RWPE2 (cell line): Measurements from ENCODE around the gene RBKS.
"Not testable (repeated sequence)": the region's sequence is repeated elsewhere in the genome, so short reads cannot be mapped to it uniquely, and the experiment has no call there.

Experiments
- ATAC-seq: fragments of 200-7000 bp; cut with Tn5 transposase; 3 replicates; pipeline ENCODE4 v1.9.1; 2021; ENCODE audit warnings: low read depth
- DNase-seq: peaks from one replicate; pipeline ENCODE4 v3.0.0-alpha.2; 2020; ENCODE audit warnings: low spot score
- H3K27ac ChIP-seq: fragments of 450-650 bp; 2 replicates; pipeline ENCODE4 v1.5.1; 2017; ENCODE audit warnings: mild to moderate bottlenecking; ENCODE audit not compliant: poor library complexity, severe bottlenecking
- H3K27me3 ChIP-seq: fragments of 250-450 bp; sonication (Bioruptor Pico); 2 replicates; pipeline ENCODE4 v1.5.1; 2021; ENCODE audit warnings: mild to moderate bottlenecking, moderate library complexity; ENCODE audit not compliant: insufficient read depth, poor library complexity, severe bottlenecking
- H3K36me3 ChIP-seq: fragments of 250-450 bp; sonication (Bioruptor Pico); 2 replicates; pipeline ENCODE4 v1.5.1; 2020; ENCODE audit warnings: low read depth, mild to moderate bottlenecking, moderate library complexity
- H3K4me1 ChIP-seq: fragments of 250-450 bp; sonication (Bioruptor Pico); 2 replicates; pipeline ENCODE4 v1.5.1; 2021; ENCODE audit warnings: mild to moderate bottlenecking, moderate library complexity; ENCODE audit not compliant: insufficient read depth, poor library complexity, severe bottlenecking
- H3K4me3 ChIP-seq: fragments of 250-450 bp; sonication (Bioruptor Pico); 2 replicates; pipeline ENCODE4 v1.5.1; 2021; ENCODE audit warnings: mild to moderate bottlenecking, moderate library complexity; ENCODE audit not compliant: severe bottlenecking
- H3K9me3 ChIP-seq: fragments of 250-450 bp; sonication (Bioruptor Pico); 2 replicates; pipeline ENCODE4 v1.5.1; 2021; ENCODE audit warnings: mild to moderate bottlenecking, moderate library complexity; ENCODE audit not compliant: severe bottlenecking
- TF ChIP-seq, protein P1 (sequence below): fragments of 450-650 bp; IDR thresholded peaks from one replicate; pipeline ENCODE4 v1.5.1; 2017; ENCODE audit warnings: mild to moderate bottlenecking, moderate library complexity; ENCODE audit not compliant: poor library complexity, severe bottlenecking

RBKS gene

GRCh38 chr2:27887111-27887510 is 3.1 kb downstream of the RBKS start:
- peaks cover 30% of the 10 kb centered on the region for H3K4me1 ChIP-seq
- TF ChIP-seq, protein P1, sequence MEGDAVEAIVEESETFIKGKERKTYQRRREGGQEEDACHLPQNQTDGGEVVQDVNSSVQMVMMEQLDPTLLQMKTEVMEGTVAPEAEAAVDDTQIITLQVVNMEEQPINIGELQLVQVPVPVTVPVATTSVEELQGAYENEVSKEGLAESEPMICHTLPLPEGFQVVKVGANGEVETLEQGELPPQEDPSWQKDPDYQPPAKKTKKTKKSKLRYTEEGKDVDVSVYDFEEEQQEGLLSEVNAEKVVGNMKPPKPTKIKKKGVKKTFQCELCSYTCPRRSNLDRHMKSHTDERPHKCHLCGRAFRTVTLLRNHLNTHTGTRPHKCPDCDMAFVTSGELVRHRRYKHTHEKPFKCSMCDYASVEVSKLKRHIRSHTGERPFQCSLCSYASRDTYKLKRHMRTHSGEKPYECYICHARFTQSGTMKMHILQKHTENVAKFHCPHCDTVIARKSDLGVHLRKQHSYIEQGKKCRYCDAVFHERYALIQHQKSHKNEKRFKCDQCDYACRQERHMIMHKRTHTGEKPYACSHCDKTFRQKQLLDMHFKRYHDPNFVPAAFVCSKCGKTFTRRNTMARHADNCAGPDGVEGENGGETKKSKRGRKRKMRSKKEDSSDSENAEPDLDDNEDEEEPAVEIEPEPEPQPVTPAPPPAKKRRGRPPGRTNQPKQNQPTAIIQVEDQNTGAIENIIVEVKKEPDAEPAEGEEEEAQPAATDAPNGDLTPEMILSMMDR: no peak
- no peaks in the 10 kb centered on the region for H3K27me3 ChIP-seq
- no peak overlapping the region for H3K27ac ChIP-seq
- H3K36me3 ChIP-seq: no peaks in the 10 kb centered on the region
- H3K4me3 ChIP-seq: no peak overlapping the region
- H3K9me3 ChIP-seq: no peaks in the 10 kb centered on the region
- ATAC-seq (no peak), DNase-seq (no peak)

DNA sequence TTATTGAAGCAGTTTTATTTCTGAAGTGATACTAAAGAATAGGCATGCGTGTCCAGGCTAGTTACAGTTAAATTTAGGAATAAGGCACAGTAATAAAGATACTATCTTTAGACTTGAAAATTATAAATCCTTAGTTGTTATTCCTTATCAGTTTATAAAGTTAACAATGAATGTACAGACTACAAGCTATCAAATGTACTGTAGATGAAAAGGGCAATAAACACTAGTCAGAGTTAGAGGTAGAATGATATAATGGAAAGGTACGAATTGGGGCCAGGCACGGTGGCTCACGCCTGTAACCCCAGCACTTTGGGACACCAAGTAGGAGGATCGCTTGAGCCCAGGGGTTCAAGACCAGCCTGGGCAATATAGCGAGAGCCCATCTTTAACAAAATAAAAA is 3.9 kb downstream of the RBKS start:
- TF ChIP-seq, protein P1: no peak
- ATAC-seq (no peak), DNase-seq (no peak)
- no peaks in the 10 kb centered on the region for H3K9me3 ChIP-seq
- H3K27ac ChIP-seq: peak overlapping the region; percentile 42
- H3K4me3 ChIP-seq: no peak overlapping the region
- H3K4me1 ChIP-seq: peaks cover 27% of the 10 kb centered on the region
- no peaks in the 10 kb centered on the region for H3K36me3 ChIP-seq
- no peaks in the 10 kb centered on the region for H3K27me3 ChIP-seq

DNA sequence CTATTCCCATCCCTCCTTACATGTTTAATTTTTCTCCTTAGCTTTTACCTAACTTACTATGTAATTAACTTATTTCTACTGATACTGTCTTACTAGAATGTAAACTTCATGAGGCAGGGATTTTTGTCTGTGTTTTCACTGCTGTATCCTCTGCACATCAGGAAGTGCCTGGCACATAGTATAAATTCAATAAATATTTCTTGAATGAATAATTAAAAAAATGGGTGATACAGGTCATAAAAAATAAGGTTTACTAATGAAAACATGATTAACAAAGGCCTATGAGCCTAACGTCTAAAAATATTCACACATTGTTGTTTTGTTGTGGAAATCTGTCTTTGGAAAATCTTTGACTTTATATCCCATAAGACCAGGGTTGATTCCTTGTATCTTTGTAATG is 4.5 kb downstream of the RBKS start:
- ATAC-seq: no peak
- no peaks in the 10 kb centered on the region for H3K36me3 ChIP-seq
- H3K4me3 ChIP-seq: no peak overlapping the region

DNA sequence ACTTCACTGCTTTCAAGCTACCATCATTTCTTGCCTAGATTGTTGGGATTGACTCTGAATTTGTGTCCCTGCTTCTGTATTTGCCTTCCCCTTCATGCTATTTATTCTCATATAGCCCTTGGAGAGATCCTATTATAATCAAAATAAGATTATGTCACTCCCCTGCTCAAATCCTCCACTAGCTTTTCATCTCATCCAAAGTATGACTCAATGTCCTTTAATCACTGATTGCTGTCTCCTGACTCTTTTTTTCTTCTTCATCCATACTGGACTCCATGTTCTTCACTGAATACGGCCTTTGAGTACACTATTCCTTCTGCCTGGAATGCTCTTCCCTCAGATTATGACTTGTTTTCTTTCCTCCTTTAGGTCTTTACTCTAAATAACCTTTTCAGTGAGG is 5.0 kb downstream of the RBKS start:
- Histone ChIP-seq H3K27me3 (no peaks in the 10 kb centered on the region), H3K9me3 (no peaks in the 10 kb centered on the region), H3K27ac (peak overlapping the region; percentile 42), H3K36me3 (no peaks in the 10 kb centered on the region), H3K4me1 (peaks cover 24% of the 10 kb centered on the region), H3K4me3 (no peak overlapping the region)
- TF ChIP-seq, protein P1: no peak
- no peak for DNase-seq
- ATAC-seq: no peak

More for the DNA sequence above, 4.5 kb downstream of the RBKS start:
- H3K27me3 ChIP-seq: no peaks in the 10 kb centered on the region
- H3K9me3 ChIP-seq: no peaks in the 10 kb centered on the region
- H3K4me1 ChIP-seq: peaks cover 24% of the 10 kb centered on the region
- no peak for DNase-seq
- TF ChIP-seq, protein P1: no peak
- peak overlapping the region; percentile 42 for H3K27ac ChIP-seq

GRCh38 chr2:27884601-27885000 is 5.6 kb downstream of the RBKS start:
- no peaks in the 10 kb centered on the region for H3K9me3 ChIP-seq
- TF ChIP-seq, protein P1: no peak
- DNase-seq (no peak), ATAC-seq (no peak)
- H3K27me3 ChIP-seq: no peaks in the 10 kb centered on the region
- no peaks in the 10 kb centered on the region for H3K36me3 ChIP-seq
- peaks cover 23% of the 10 kb centered on the region for H3K4me1 ChIP-seq
- H3K4me3 ChIP-seq: no peak overlapping the region
- H3K27ac ChIP-seq: peak overlapping the region; percentile 42

- H3K9me3 ChIP-seq, H3K27me3 ChIP-seq, H3K36me3 ChIP-seq, H3K4me3 ChIP-seq, ATAC-seq, H3K27ac ChIP-seq, DNase-seq: not testable (repeated sequence)
- H3K4me1 ChIP-seq: peaks cover 14% of the 10 kb centered on the region
These were observed 7.6 kb downstream of the RBKS start for GRCh38 chr2:27882584-27882922.

DNA sequence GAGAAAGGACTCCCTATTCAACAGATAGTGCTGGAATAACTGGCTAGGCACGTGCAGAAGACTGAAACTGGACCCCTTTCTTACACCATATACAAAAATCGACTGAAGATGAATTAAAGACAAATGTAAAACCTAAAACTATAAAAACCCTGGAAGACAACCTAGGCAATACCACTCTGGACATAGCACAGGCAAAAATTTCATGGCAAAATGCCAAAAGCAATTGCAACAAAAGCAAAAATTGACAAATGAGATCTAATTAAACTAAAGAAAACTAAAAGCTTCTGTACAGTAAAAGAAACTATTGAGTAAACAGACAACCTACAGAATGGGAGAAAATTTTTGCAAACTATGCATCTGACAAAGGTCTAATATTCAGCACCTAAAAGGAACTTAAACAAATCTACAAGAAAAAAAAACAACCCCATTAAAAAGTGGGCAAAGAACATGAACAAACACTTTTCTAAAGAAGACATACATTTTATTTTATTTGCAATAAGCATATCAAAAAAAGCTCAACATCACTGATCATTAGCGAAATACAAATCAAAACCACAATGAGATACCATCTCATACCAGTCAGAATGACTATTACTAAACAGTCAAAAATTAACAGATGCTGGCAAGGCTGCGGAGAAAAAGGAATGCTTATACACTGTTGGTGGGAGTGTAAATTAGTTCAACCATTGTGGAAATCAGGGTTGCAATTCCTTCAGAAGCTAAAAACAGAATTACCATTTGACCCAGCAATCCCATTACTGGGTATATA is 8.2 kb downstream of the RBKS start:
- H3K27ac ChIP-seq, H3K36me3 ChIP-seq, H3K27me3 ChIP-seq, H3K4me3 ChIP-seq, DNase-seq, ATAC-seq, H3K9me3 ChIP-seq: not testable (repeated sequence)
- peaks cover 14% of the 10 kb centered on the region for H3K4me1 ChIP-seq
